WTC11 (cell line): ENCODE data around the gene SLC45A3. TPM values are rescaled to one million over a fixed set of nuclear protein-coding genes. Genes with fewer than 3 reads are reported as not detected.
A peak's percentile ranks its signal among the peaks of the same experiment; 100 is the strongest.

ENCODE experiments used
- ATAC-seq: fragments of 200-7000 bp; cut with Tn5 transposase; 2 replicates; pipeline ENCODE4 v1.10.0; 2021; ENCODE audit warnings: mild to moderate bottlenecking, moderate library complexity
- CTCF ChIA-PET: fragments of 300-600 bp; sonication (Branson Sonifier 250); formaldehyde crosslinking; loops from one replicate; lab custom pipeline; 2021; ENCODE audit warnings: antibody characterized with exemption; lab: Charles Lee
- POLR2A ChIA-PET: fragments of 350-600 bp; sonication (Branson Sonifier 250); formaldehyde crosslinking; loops from one replicate; lab custom pipeline; 2021; ENCODE audit warnings: antibody characterized with exemption; lab: Charles Lee
- DNase-seq: peaks from one replicate; pipeline ENCODE4 v3.0.0; 2021; ENCODE audit warnings: low spot score
- H3K27ac Mint-ChIP-seq: 2 replicates; pipeline ENCODE4 v1.8.0; 2021; ENCODE audit warnings: mixed read lengths
- H3K27me3 Mint-ChIP-seq: 2 replicates; pipeline ENCODE4 v1.8.0; 2021; ENCODE audit warnings: low read depth, mild to moderate bottlenecking, moderate library complexity, mixed read lengths
- H3K36me3 Mint-ChIP-seq: 2 replicates; pipeline ENCODE4 v1.8.0; 2021; ENCODE audit warnings: mixed read lengths
- H3K4me1 Mint-ChIP-seq: 2 replicates; pipeline ENCODE4 v1.8.0; 2022; ENCODE audit warnings: mixed read lengths
- H3K4me3 Mint-ChIP-seq: 2 replicates; pipeline ENCODE4 v1.8.0; 2021; ENCODE audit warnings: mild to moderate bottlenecking, moderate library complexity, mixed read lengths
- H3K9me3 Mint-ChIP-seq: 2 replicates; pipeline ENCODE4 v1.8.0; 2021; ENCODE audit warnings: mixed read lengths
- CBFB ChIP-seq: sonication (generic); formaldehyde crosslinking; IDR thresholded peaks from 2 replicates; pipeline ENCODE4 v1.8.1; 2022; ENCODE audit warnings: mild to moderate bottlenecking, low read depth, missing genetic modification reagents
- GABPB1 ChIP-seq: sonication (generic); formaldehyde crosslinking; IDR thresholded peaks from 2 replicates; pipeline ENCODE4 v1.8.1; 2023; ENCODE audit warnings: mild to moderate bottlenecking, missing genetic modification reagents
- HMGA2 ChIP-seq: fragments of 250-450 bp; sonication (Bioruptor Pico); IDR thresholded peaks from 2 replicates; pipeline ENCODE4 v1.4.0; 2021; ENCODE audit warnings: mild to moderate bottlenecking, moderate library complexity
- KAT7 ChIP-seq: sonication (generic); formaldehyde crosslinking; IDR thresholded peaks from 2 replicates; pipeline ENCODE4 v1.8.1; 2023; ENCODE audit warnings: missing genetic modification reagents, mild to moderate bottlenecking, borderline replicate concordance
- MAX ChIP-seq: sonication (generic); formaldehyde crosslinking; IDR thresholded peaks from 2 replicates; pipeline ENCODE4 v1.8.0; 2022; ENCODE audit warnings: mild to moderate bottlenecking, missing genetic modification reagents
- NR1H2 ChIP-seq: sonication (generic); formaldehyde crosslinking; IDR thresholded peaks from 2 replicates; pipeline ENCODE4 v1.9.0; 2021; ENCODE audit warnings: mild to moderate bottlenecking, moderate library complexity, missing genetic modification reagents
- RELA ChIP-seq: sonication (generic); formaldehyde crosslinking; IDR thresholded peaks from 2 replicates; pipeline ENCODE4 v1.8.1; 2022; ENCODE audit warnings: missing genetic modification reagents, mild to moderate bottlenecking, borderline replicate concordance
- TP53 ChIP-seq: sonication (generic); formaldehyde crosslinking; IDR thresholded peaks from 2 replicates; pipeline ENCODE4 v1.8.1; 2023; ENCODE audit warnings: mild to moderate bottlenecking, missing genetic modification reagents
- ZNF532 ChIP-seq: fragments of 250-450 bp; sonication (Bioruptor Pico); IDR thresholded peaks from 2 replicates; pipeline ENCODE4 v1.9.0; 2021; ENCODE audit warnings: mild to moderate bottlenecking, borderline replicate concordance
- total RNA-seq: library from RNA; stranded (reverse); gene quantifications from 3 replicates; pipeline ENCODE4 v1.2.3, GENCODE V29; 2021
- TF ChIP-seq, protein P1 (sequence below): fragments of 250-450 bp; sonication (Bioruptor Pico); IDR thresholded peaks from 2 replicates; pipeline ENCODE4 v1.9.0; 2021; ENCODE audit warnings: moderate library complexity, mild to moderate bottlenecking, inconsistent platforms, borderline replicate concordance
- TF ChIP-seq, protein P2 (sequence below): sonication (generic); formaldehyde crosslinking; IDR thresholded peaks from 2 replicates; pipeline ENCODE4 v1.8.1; 2022; ENCODE audit warnings: low read depth, mild to moderate bottlenecking, moderate library complexity, missing genetic modification reagents, borderline replicate concordance

SLC45A3 gene
- total RNA-seq, 1 experiment from 2014 or later, result 15.2 TPM

- no peak for TF ChIP-seq CBFB (CRISPR knock-in tag)
Observed at GRCh38 chr1:205670150-205670446, 10.2 kb downstream of the SLC45A3 start (continued).

- H3K4me1 Mint-ChIP-seq, result peaks cover 68% of the 10 kb centered on the region
- H3K27ac Mint-ChIP-seq, result no peak overlapping the region
- H3K4me3 Mint-ChIP-seq, result peak overlapping the region; percentile 10
- ATAC-seq (no peak), DNase-seq (no peak)
- H3K36me3 Mint-ChIP-seq, result no peaks in the 10 kb centered on the region
- POLR2A ChIA-PET, result interaction anchor here (0.7 to 2.0 kb wide), 3 partner anchors 10 to 12 kb away, joined by 4 to 9 read pairs (median 4); no protein-coding TSS in a partner anchor
- no peaks in the 10 kb centered on the region for H3K9me3 Mint-ChIP-seq
- H3K27me3 Mint-ChIP-seq, result no peaks in the 10 kb centered on the region
- TF ChIP-seq RELA (CRISPR knock-in tag), result no peak
- no peak for TF ChIP-seq ZNF532 (CRISPR knock-in tag)
- TF ChIP-seq, protein P1, sequence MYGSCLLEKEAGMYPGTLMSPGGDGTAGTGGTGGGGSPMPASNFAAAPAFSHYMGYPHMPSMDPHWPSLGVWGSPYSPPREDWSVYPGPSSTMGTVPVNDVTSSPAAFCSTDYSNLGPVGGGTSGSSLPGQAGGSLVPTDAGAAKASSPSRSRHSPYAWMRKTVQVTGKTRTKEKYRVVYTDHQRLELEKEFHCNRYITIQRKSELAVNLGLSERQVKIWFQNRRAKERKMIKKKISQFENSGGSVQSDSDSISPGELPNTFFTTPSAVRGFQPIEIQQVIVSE (CRISPR knock-in tag), result no peak
- TF ChIP-seq KAT7, result no peak
- no peak for TF ChIP-seq TP53
- TF ChIP-seq, protein P2, sequence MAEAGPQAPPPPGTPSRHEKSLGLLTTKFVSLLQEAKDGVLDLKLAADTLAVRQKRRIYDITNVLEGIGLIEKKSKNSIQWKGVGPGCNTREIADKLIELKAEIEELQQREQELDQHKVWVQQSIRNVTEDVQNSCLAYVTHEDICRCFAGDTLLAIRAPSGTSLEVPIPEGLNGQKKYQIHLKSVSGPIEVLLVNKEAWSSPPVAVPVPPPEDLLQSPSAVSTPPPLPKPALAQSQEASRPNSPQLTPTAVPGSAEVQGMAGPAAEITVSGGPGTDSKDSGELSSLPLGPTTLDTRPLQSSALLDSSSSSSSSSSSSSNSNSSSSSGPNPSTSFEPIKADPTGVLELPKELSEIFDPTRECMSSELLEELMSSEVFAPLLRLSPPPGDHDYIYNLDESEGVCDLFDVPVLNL (CRISPR knock-in tag), result no peak
- no peak for TF ChIP-seq HMGA2 (CRISPR knock-in tag)
- TF ChIP-seq NR1H2 (CRISPR knock-in tag), result no peak
- TF ChIP-seq, all 79 proteins: peak for 0
- CTCF ChIA-PET, result interaction anchor here (0.7 to 19.1 kb wide), 7 partner anchors 10 to 308 kb away, joined by 3 to 468 read pairs (median 7); partner anchors contain the start of gene SLC45A3
Observed at GRCh38 chr1:205669341-205670149, 10.8 kb downstream of the SLC45A3 start.

- no peak overlapping the region for H3K27ac Mint-ChIP-seq
- ChIA-PET POLR2A (interaction anchor here (2.0 kb wide), 1 partner anchor 10 kb away, joined by 9 read pairs; no protein-coding TSS in a partner anchor), CTCF (interaction anchor here (0.7 to 19.1 kb wide), 6 partner anchors 10 to 308 kb away, joined by 3 to 468 read pairs (median 6); no protein-coding TSS in a partner anchor)
- TF ChIP-seq GABPB1 (CRISPR knock-in tag) (no peak), MAX (peak; percentile 57)
- peaks cover 68% of the 10 kb centered on the region for H3K4me1 Mint-ChIP-seq
- H3K36me3 Mint-ChIP-seq, result no peaks in the 10 kb centered on the region; the same call in 1 of the 2 replicates
- H3K4me3 Mint-ChIP-seq, result no peak overlapping the region; the same call in 1 of the 2 replicates
- no peaks in the 10 kb centered on the region for H3K9me3 Mint-ChIP-seq
- no peaks in the 10 kb centered on the region for H3K27me3 Mint-ChIP-seq
- DNase-seq, result no peak
- ATAC-seq, result no peak
Observed at GRCh38 chr1:205668951-205669340, 11.4 kb downstream of the SLC45A3 start.
